Calu3 (cell line): ENCODE results near the gene EFS. TPM values are rescaled to one million over a fixed set of nuclear protein-coding genes. Genes with fewer than 3 reads are reported as not detected.

Experiments used
- Bru-seq: library from RNA; stranded (reverse); fragments of 400-500 nt; gene quantifications from one replicate; lab custom pipeline; 2021; lab: Mats Ljungman, UMichigan
- BruChase-seq, 2 experiments: library from RNA; stranded (reverse); fragments of 400-500 nt; gene quantifications; one replicate each; lab custom pipeline; 2021; lab: Mats Ljungman, UMichigan
- BruUV-seq: library from RNA; stranded (reverse); fragments of 400-500 nt; replicated peaks from 2 replicates; lab custom pipeline; 2021; lab: Mats Ljungman, UMichigan
- CTCF ChIA-PET: fragments of 300-600 bp; sonication (Branson Sonifier 250); formaldehyde crosslinking; loops from one replicate; lab custom pipeline; 2022; ENCODE audit warnings: antibody characterized with exemption; lab: Charles Lee
- DNase-seq: peaks from one replicate; pipeline ENCODE4 v3.0.0; 2022
- H3K27ac Mint-ChIP-seq: one replicate; pipeline ENCODE4 v1.8.0; 2022; ENCODE audit warnings: mixed read lengths; ENCODE audit not compliant: unreplicated experiment
- H3K27me3 Mint-ChIP-seq: one replicate; pipeline ENCODE4 v1.8.0; 2022; ENCODE audit warnings: mixed read lengths; ENCODE audit not compliant: unreplicated experiment
- H3K36me3 Mint-ChIP-seq: one replicate; pipeline ENCODE4 v1.8.0; 2022; ENCODE audit warnings: mild to moderate bottlenecking, moderate library complexity, mixed read lengths; ENCODE audit not compliant: insufficient read depth, unreplicated experiment
- H3K4me1 Mint-ChIP-seq: one replicate; pipeline ENCODE4 v1.8.0; 2022; ENCODE audit warnings: mild to moderate bottlenecking, low read depth, mixed read lengths; ENCODE audit not compliant: unreplicated experiment
- H3K4me3 Mint-ChIP-seq: one replicate; pipeline ENCODE4 v1.8.0; 2022; ENCODE audit warnings: mild to moderate bottlenecking, low read depth, moderate library complexity, mixed read lengths; ENCODE audit not compliant: unreplicated experiment
- H3K9me3 Mint-ChIP-seq: one replicate; pipeline ENCODE4 v1.8.0; 2022; ENCODE audit warnings: low read depth, mixed read lengths; ENCODE audit not compliant: unreplicated experiment
- CTCF ChIP-seq: fragments of 200-600 bp; IDR thresholded peaks from one replicate; pipeline ENCODE4 v1.8.0; 2022; ENCODE audit warnings: antibody characterized with exemption; ENCODE audit not compliant: unreplicated experiment
- intact Hi-C: fragments of 100-400 bp; cut with micrococcal nuclease; formaldehyde crosslinking; loops from one replicate; pipeline ENCODE4 v1.10.0; 2022; ENCODE audit not compliant: unreplicated experiment
- long read RNA-seq: library from polyadenylated mRNA; stranded (forward); transcript quantifications from one replicate; pipeline ENCODE4 v2.0.0, GENCODE V29; 2022
- total RNA-seq: library from RNA; stranded (reverse); gene quantifications from 2 replicates; pipeline ENCODE4 v1.2.3, GENCODE V29; 2022

Gene EFS
- not detected in 2 replicates for total RNA-seq
- Bru-seq, nascent RNA = not detected
- not detected for BruChase-seq, experiment 1, labeled RNA remaining after a 6-hour chase
- BruChase-seq, experiment 2, labeled RNA remaining after a 2-hour chase = not detected
- long read RNA-seq = 0 reads

- no peak for TF ChIP-seq CTCF
- Mint-ChIP-seq H3K4me1 (no peaks in the 10 kb centered on the region), H3K36me3 (no peaks in the 10 kb centered on the region), H3K4me3 (peak within 1 kb of the TSS; percentile 40), H3K27me3 (peaks cover 92% of the 10 kb centered on the region), H3K9me3 (no peaks in the 10 kb centered on the region), H3K27ac (no peak within 1 kb of the TSS)
- intact Hi-C loops = no loop called here
- CTCF ChIA-PET = no interaction called here
- DNase-seq = peak; percentile 43
- BruUV-seq = no TSS peak
Measured at GRCh38 chr14:23365036-23365731, at the start of gene EFS. Gene EFS, minus strand, starts transcription at chr14:23365172. Its CDS starts 147 bp downstream, at chr14:23365025.

DNA sequence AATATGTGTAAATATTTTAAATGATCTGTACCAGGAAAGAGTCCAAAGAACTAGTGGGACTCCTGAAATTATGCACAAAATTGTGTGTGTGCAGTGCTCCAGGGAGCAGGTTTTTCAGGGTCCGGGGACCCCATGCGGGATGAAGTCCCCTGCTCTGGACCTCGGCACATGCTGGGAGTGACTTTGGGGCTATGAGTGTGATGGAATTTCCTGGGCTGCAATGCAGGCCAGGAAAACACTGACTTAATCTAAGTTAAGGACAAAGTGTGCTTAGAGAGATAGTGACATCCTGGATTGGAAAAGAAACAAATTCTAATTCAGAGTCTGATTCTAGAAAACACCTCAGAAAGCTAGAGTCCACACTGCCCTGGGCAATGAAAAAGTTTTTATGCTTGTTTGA is 49.3 kb upstream of the EFS start:
- intact Hi-C loops = no loop called here
- BruUV-seq = no TSS peak
- TF ChIP-seq CTCF = no peak
- Mint-ChIP-seq H3K4me1 (no peaks in the 10 kb centered on the region), H3K9me3 (no peaks in the 10 kb centered on the region), H3K4me3 (no peak overlapping the region), H3K27ac (no peak overlapping the region), H3K27me3 (peaks cover 93% of the 10 kb centered on the region), H3K36me3 (no peaks in the 10 kb centered on the region)
- no peak for DNase-seq
- CTCF ChIA-PET = interaction anchor here (1.6 kb wide), 1 partner anchor 22 kb away, joined by 6 read pairs; no protein-coding TSS in a partner anchor

- Mint-ChIP-seq H3K27ac (no peak overlapping the region), H3K9me3 (no peaks in the 10 kb centered on the region), H3K4me1 (no peaks in the 10 kb centered on the region), H3K4me3 (no peak overlapping the region), H3K27me3 (peaks cover 93% of the 10 kb centered on the region), H3K36me3 (no peaks in the 10 kb centered on the region)
- no peak for TF ChIP-seq CTCF
- DNase-seq = no peak
- intact Hi-C loops = no loop called here
- BruUV-seq = no TSS peak
- CTCF ChIA-PET = interaction anchor here (0.6 kb wide), 1 partner anchor 27 kb away, joined by 4 read pairs; no protein-coding TSS in a partner anchor
Measured at GRCh38 chr14:23413681-23414080, 48.7 kb upstream of the EFS start.

- no TSS peak for BruUV-seq
- no peak for TF ChIP-seq CTCF
- Mint-ChIP-seq H3K36me3 (no peaks in the 10 kb centered on the region), H3K4me3 (no peak overlapping the region), H3K9me3 (no peaks in the 10 kb centered on the region), H3K27ac (no peak overlapping the region), H3K4me1 (no peaks in the 10 kb centered on the region), H3K27me3 (peaks cover 93% of the 10 kb centered on the region)
- intact Hi-C loops = no loop called here
- CTCF ChIA-PET = no interaction called here
- no peak for DNase-seq
Measured at GRCh38 chr14:23411563-23412525, 46.9 kb upstream of the EFS start.
